Measurements from ENCODE around the gene PREX1.

The PREX1 gene

GRCh38 chr20:48732081-48732829 is 95.5 kb downstream of the PREX1 start:
- DNase-seq (ENCODE audit: low read depth): no peak

- DNase-seq (ENCODE audit: low read depth): no peak
Measured at GRCh38 chr20:48731536-48731935, 96.3 kb downstream of the PREX1 start.

GRCh38 chr20:48730977-48731376 is 96.8 kb downstream of the PREX1 start:
- no peak for DNase-seq (ENCODE audit: low read depth)

- no peak for DNase-seq (ENCODE audit: low read depth)
Measured at GRCh38 chr20:48729538-48729937, 98.3 kb downstream of the PREX1 start.

GRCh38 chr20:48728042-48728825 is 99.6 kb downstream of the PREX1 start:
- DNase-seq (ENCODE audit: low read depth): no peak

- DNase-seq (ENCODE audit: low read depth): no peak
Measured at GRCh38 chr20:48727226-48727625, 100.6 kb downstream of the PREX1 start.

- no peak for DNase-seq (ENCODE audit: low read depth)
Measured at GRCh38 chr20:48725555-48725991, 102.2 kb downstream of the PREX1 start.

GRCh38 chr20:48724891-48725554 is 102.8 kb downstream of the PREX1 start:
- DNase-seq (ENCODE audit: low read depth): no peak

GRCh38 chr20:48724382-48724781 is 103.4 kb downstream of the PREX1 start:
- DNase-seq (ENCODE audit: low read depth): no peak

GRCh38 chr20:48723308-48724264 is 104.2 kb downstream of the PREX1 start:
- no peak for DNase-seq (ENCODE audit: low read depth)

GRCh38 chr20:48722737-48723191 is 105.0 kb downstream of the PREX1 start:
- DNase-seq (ENCODE audit: low read depth): peak; percentile 15

GRCh38 chr20:48722002-48722731 is 105.6 kb downstream of the PREX1 start:
- DNase-seq (ENCODE audit: low read depth): no peak

- no peak for DNase-seq (ENCODE audit: low read depth)
Measured at GRCh38 chr20:48721324-48722001, 106.3 kb downstream of the PREX1 start.

GRCh38 chr20:48720256-48720985 is 107.4 kb downstream of the PREX1 start:
- DNase-seq (ENCODE audit: low read depth): no peak

GRCh38 chr20:48719598-48720255 is 108.1 kb downstream of the PREX1 start:
- no peak for DNase-seq (ENCODE audit: low read depth)

GRCh38 chr20:48718786-48719578 is 108.8 kb downstream of the PREX1 start:
- DNase-seq (ENCODE audit: low read depth): peak; percentile 67

GRCh38 chr20:48717680-48718223 is 110.0 kb downstream of the PREX1 start:
- no peak for DNase-seq (ENCODE audit: low read depth)
